ENCODE measurements around the gene CRHR1. TPM values are rescaled to one million over a fixed set of nuclear protein-coding genes. Genes with fewer than 3 reads are reported as not detected.

CRHR1 gene
- total and polyA plus RNA-seq, 10 of the 15 experiments (the other 5 are each of a cell fraction or from before 2014, with no cell fraction given): 0.08 TPM; not detected in 9

DNA sequence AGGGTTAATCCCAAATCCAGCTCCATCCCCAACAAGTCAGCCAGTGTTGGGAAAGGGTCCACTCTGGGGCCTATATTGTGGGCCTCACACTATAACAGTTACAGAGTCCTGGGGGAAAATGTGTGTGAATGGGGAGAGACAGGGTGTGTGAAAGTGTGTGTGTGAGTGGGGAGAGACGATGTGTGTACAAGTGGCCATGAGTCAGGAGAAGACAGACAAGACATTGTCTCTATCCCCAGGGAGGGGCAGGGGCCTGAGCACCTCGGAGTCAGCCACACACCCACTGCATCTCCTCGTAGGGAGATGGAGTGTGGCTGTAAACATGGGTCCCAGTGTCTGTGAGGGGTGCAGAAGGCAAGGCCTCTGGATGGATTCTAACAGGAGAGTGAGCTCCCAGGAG lies 2.9 kb downstream of the CRHR1 start:
- TF ChIP-seq HDAC6 (IDR thresholded peaks at IDR 0.05; ENCODE audit: unreplicated experiment) (no peak), MYB (IDR thresholded peaks at IDR 0.05; ENCODE audit: borderline replicate concordance, low read depth, low read length) (no peak), RB1 (IDR thresholded peaks at IDR 0.05; ENCODE audit: borderline replicate concordance) (no peak), TCF7 (IDR thresholded peaks at IDR 0.05; ENCODE audit: borderline replicate concordance) (no peak), NR2C1 (IDR thresholded peaks at IDR 0.05) (no peak)
- TF ChIP-seq, protein P1, sequence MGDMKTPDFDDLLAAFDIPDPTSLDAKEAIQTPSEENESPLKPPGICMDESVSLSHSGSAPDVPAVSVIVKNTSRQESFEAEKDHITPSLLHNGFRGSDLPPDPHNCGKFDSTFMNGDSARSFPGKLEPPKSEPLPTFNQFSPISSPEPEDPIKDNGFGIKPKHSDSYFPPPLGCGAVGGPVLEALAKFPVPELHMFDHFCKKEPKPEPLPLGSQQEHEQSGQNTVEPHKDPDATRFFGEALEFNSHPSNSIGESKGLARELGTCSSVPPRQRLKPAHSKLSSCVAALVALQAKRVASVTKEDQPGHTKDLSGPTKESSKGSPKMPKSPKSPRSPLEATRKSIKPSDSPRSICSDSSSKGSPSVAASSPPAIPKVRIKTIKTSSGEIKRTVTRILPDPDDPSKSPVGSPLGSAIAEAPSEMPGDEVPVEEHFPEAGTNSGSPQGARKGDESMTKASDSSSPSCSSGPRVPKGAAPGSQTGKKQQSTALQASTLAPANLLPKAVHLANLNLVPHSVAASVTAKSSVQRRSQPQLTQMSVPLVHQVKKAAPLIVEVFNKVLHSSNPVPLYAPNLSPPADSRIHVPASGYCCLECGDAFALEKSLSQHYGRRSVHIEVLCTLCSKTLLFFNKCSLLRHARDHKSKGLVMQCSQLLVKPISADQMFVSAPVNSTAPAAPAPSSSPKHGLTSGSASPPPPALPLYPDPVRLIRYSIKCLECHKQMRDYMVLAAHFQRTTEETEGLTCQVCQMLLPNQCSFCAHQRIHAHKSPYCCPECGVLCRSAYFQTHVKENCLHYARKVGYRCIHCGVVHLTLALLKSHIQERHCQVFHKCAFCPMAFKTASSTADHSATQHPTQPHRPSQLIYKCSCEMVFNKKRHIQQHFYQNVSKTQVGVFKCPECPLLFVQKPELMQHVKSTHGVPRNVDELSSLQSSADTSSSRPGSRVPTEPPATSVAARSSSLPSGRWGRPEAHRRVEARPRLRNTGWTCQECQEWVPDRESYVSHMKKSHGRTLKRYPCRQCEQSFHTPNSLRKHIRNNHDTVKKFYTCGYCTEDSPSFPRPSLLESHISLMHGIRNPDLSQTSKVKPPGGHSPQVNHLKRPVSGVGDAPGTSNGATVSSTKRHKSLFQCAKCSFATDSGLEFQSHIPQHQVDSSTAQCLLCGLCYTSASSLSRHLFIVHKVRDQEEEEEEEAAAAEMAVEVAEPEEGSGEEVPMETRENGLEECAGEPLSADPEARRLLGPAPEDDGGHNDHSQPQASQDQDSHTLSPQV (IDR thresholded peaks at IDR 0.05): no peak
- Histone ChIP-seq H3K9me3 (replicated peaks; ENCODE audit: control insufficient read depth, insufficient read depth, low read length) (no peaks in the 10 kb centered on the region), H3K79me2 (ENCODE audit: control insufficient read depth, insufficient read depth, low read length) (no peaks in the 10 kb centered on the region), H3K36me3 (ENCODE audit: control insufficient read depth in 2 of 2, insufficient read depth in 2 of 2, low read length in 1 of 2) (no peaks in the 10 kb centered on the region), H4K20me1 (ENCODE audit: control insufficient read depth, insufficient read depth) (no peaks in the 10 kb centered on the region), H3K4me1 (ENCODE audit: control insufficient read depth, insufficient read depth, low read length) (no peaks in the 10 kb centered on the region), H3K4me3 (no peak overlapping the region), H3K27ac (ENCODE audit: control insufficient read depth, insufficient read depth) (no peak overlapping the region), H3K27me3 (replicated peaks in 1 of 2; ENCODE audit: control insufficient read depth in 2 of 2, insufficient read depth in 2 of 2, low read length in 1 of 2) (peaks cover 13 to 20% of the 10 kb centered on the region in 2 experiments), H2AFZ (ENCODE audit: control insufficient read depth, low read depth, low read length) (no peak overlapping the region), H3K4me2 (ENCODE audit: control insufficient read depth, insufficient read depth) (no peak overlapping the region), H3K9ac (ENCODE audit: control insufficient read depth, insufficient read depth, low read length) (no peak overlapping the region)
- FAIRE-seq (no peak), DNase-seq (ENCODE audit: low read depth, low spot score) (no peak), ATAC-seq (no peak)
- ChIA-PET POLR2A (no interaction called here), RAD21 (ENCODE audit: unreplicated experiment) (no interaction called here), SMC1A (ENCODE audit: uncharacterized antibody, unreplicated experiment) (no interaction called here), CTCF (interaction anchor here (1.0 kb wide), 1 partner anchor 147 kb away, joined by 3 read pairs; no protein-coding TSS in a partner anchor)
- in situ Hi-C loops (cut with MboI) (no loop called here), intact Hi-C loops (cut with micrococcal nuclease; ENCODE audit: unreplicated experiment) (no loop called here)
- WGBS (ENCODE audit: insufficient coverage, insufficient replicate concordance, low lambda C conversion rate, missing lambda C conversion rate): 0% methylated on average over 3 of the region's 3 CpGs
- BruUV-seq (replicated peaks): no TSS peak

All from GM12878 (cell line).